ENCODE data around the gene TMEM150B.

GRCh38 chr19:55305491-55305890 is 19.6 kb downstream of the TMEM150B start:
- TF ChIP-seq CTCF (IDR thresholded peaks at IDR 0.05): no peak
- no peak for TF ChIP-seq POLR2A (IDR thresholded peaks at IDR 0.05)
